ENCODE results near the gene SPATA33.
"Not testable (repeated sequence)": the region's sequence is repeated elsewhere in the genome, so short reads cannot be mapped to it uniquely, and the experiment has no call there.

The SPATA33 gene

DNA sequence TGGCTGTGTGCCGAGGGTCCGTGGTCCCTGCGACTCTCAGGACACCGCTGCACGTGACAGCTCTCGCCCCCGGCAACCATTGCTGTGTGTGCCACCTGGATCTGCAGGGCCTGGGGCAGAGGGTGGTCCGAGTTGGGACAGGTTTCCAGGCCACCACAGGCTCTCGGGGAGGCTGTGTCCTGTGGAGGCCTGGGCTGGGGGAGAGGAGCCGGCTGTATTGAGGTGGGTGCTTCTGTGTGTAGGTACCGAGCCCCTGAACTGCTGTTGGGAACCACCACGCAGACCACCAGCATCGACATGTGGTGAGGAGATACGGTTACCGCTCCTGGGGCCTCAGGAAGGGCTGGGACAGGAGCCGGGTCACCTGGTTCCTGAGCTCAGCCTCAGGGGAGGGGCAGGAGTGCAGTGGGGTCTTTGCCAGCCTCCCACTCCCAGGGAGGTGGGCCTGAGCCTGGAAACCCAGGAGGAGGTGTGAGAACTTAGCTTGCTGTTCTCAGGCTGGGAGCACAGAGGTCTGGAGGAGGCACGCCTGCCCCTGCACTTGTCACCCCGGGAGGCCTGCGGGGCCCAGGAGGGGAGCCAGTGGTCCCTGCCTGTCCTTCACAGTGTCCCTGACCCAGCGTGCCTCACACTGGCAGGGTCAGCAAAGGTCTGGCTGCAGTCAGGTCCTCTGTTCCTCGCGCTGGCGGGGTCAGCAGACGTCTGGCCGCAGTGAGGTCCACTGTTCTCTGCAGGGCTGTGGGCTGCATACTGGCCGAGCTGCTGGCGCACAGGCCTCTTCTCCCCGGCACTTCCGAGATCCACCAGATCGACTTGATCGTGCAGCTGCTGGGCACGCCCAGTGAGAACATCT, 36.5 kb downstream of the SPATA33 start:
- DNase-seq (ENCODE audit: low read depth), result no peak

DNA sequence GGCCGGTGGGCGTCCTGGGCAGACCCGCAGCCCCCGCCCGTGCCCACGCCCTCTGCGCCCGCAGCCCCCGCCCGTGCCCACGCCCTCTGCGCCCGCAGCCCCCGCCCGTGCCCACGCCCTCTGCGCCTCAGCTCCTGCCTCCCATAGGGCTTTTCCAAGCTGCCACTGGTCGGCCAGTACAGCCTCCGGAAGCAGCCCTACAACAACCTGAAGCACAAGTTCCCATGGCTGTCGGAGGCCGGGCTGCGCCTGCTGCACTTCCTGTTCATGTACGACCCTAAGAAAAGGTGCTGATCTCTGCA, 37.1 kb downstream of the SPATA33 start:
- not testable (repeated sequence) for DNase-seq (ENCODE audit: low read depth)

- no peak for DNase-seq (ENCODE audit: low read depth)
Observed at GRCh38 chr16:89695086-89695874, 37.6 kb downstream of the SPATA33 start.

DNA sequence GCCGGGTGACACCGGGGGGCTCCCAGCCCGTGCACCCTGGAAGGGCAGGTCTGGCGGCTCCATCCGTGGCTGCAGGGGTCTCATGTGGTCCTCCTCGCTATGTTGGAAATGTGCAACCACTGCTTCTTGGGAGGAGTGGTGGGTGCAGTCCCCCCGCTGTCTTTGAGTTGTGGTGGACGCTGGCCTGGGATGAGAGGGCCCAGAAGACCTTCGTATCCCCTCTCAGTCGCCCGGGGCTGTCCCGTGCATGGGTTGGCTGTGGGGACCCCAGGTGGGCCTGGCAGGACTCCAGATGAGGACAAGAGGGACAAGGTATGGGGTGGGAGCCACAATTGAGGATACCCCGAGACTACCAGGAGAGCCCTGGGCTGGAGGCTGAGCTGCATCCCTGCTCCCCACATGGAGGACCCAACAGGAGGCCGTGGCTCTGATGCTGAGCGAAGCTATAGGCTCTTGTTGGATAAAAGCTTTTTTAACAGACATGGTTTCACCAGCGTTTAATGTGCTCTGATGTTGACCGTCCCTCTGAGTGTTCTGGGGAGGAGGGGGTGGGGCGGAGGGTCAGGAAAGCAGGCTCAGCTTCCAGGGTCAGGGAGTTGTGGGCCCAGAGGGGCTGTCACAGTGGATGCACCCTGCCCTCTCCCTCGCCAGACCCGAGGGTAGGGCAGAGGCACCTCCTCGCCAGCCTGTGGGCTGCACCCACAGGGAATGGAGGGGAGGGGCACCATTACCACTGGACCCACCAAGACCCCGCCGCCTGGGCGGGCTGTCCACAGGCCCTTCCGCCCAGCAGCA, 38.4 kb downstream of the SPATA33 start:
- no peak for DNase-seq (ENCODE audit: low read depth)

DNA sequence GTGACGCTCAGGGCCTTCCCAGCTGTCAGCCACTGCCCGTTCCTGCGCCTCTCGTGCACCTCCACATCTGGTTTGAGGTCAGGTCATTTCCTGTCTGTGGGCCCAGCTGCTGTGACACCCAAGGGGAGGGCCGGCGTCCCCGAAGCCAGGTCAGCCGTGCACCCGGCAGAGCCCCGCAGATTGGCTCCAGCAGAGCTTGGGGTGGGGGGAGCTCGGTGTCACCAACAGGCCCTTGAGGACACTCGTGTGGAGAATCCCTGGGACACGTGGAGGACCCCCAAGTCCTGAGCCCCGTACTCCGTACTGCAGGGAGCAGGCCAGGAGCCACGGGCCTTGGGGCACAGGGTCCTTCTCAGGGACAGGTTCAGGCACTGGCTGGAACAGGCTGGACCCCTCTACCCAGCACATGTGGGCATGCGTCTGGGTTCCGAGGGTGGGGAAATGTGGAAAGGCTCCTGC, 39.1 kb downstream of the SPATA33 start:
- DNase-seq (ENCODE audit: low read depth), result no peak

GRCh38 chr16:89697161-89697615, 39.6 kb downstream of the SPATA33 start:
- no peak for DNase-seq (ENCODE audit: low read depth)

GRCh38 chr16:89697616-89698331, 40.1 kb downstream of the SPATA33 start:
- no peak for DNase-seq (ENCODE audit: low read depth)

GRCh38 chr16:89698717-89699116, 41.1 kb downstream of the SPATA33 start:
- DNase-seq (ENCODE audit: low read depth), result not testable (repeated sequence)

- not testable (repeated sequence) for DNase-seq (ENCODE audit: low read depth)
Observed at GRCh38 chr16:89699629-89700099, 42.0 kb downstream of the SPATA33 start.

DNA sequence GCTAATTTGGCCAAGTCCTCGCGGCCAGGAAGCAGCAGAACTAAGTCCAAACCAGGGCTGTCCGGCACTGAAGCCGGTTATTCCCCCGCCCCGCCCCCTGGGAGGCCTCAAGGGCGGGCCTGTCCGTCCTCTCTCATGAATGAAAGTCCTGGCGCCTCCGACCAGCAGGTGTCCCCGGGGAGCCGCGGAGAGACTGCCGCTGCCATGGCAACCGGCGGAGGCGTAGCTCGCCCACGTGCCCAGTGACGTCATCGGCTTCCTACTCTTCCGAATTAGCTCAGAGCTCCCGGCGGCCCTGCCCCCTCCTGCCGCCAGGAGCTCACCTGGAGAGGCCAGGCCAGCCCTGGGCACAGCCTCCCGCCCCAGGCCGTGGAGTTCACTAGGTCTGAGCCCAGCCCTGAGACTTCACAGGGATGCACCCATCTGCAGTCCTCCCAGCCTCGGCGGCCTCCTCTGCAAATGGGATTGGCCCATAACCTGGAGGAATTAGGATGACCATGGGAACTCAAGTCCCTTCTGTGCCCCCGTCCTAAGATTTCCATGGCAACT, 42.5 kb downstream of the SPATA33 start:
- peak; percentile 96 for DNase-seq (ENCODE audit: low read depth)

- peak; percentile 50 for DNase-seq (ENCODE audit: low read depth)
Observed at GRCh38 chr16:89700649-89701424, 43.2 kb downstream of the SPATA33 start.

GRCh38 chr16:89701425-89702406, 44.1 kb downstream of the SPATA33 start, which contains the start of gene SPATA2L:
TSS of gene SPATA2L (minus strand) at chr16:89701705. CDS start at chr16:89701232, 473 bp downstream.
- peak; percentile 97 for DNase-seq (ENCODE audit: low read depth)

DNA sequence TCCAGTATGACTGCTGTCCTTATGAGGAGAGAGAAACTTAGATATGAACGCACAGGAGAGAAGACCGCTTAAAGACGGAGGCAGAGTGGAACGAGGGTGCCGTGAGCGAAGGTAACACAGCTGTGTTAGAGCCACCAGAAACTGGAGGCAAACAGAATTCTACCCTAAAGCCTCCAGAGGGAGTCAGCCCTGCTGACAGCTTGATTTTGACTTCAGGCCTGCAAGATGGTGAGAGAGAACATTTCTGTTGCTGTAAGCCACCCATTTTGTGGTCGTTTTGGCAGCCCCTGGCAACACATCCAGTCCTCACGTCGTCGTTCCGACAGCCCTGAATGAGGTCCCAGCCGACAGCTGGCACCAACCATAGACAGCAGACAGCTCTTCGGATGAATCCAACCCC, 46.6 kb downstream of the SPATA33 start:
- no peak for DNase-seq (ENCODE audit: low read depth)

GRCh38 chr16:89705006-89705405, 47.4 kb downstream of the SPATA33 start:
- DNase-seq (ENCODE audit: low read depth), result no peak

- DNase-seq (ENCODE audit: low read depth), result no peak
Observed at GRCh38 chr16:89706518-89707260, 49.1 kb downstream of the SPATA33 start.

DNA sequence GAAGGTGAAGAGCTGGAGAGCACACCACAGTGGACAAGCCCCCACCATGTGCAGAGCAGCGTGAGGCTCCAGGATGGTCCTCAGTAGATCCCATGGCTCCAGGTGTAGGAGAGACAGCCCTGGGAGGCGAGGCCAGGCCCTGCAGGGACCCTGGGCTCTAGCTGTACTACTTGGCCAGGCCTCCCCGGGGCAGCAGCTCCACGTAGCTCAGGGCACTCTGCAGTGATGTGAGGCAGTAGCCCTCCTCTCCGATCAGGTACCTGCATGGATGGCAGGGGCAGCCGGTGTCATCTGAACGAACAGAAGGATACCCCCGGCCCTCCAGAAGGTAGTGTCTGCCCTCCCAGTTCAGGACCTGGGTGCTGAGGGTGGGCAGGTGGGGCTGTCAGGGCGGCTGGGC, 50.1 kb downstream of the SPATA33 start:
- DNase-seq (ENCODE audit: low read depth), result no peak

GRCh38 chr16:89708481-89708931, 50.9 kb downstream of the SPATA33 start:
- no peak for DNase-seq (ENCODE audit: low read depth)

GRCh38 chr16:89709166-89709565, 51.5 kb downstream of the SPATA33 start:
- no peak for DNase-seq (ENCODE audit: low read depth)
